H1 (cell line): ENCODE results near the gene IGF1. TPM values are rescaled to one million over a fixed set of nuclear protein-coding genes. Genes with fewer than 3 reads are reported as not detected.

Experiments
- BCL11A ChIP-seq, 2 experiments: IDR thresholded peaks; one replicate each; pipeline ENCODE4 v1.6.1; 2011; ENCODE audit warnings: low read depth in 2 of 2, low read length in 2 of 2, mild to moderate bottlenecking in 2 of 2
- EGR1 ChIP-seq: IDR thresholded peaks from 2 replicates; pipeline ENCODE4 v1.6.1; 2011; ENCODE audit warnings: low read depth, low read length, borderline replicate concordance
- GABPA ChIP-seq: IDR thresholded peaks from 2 replicates; pipeline ENCODE4 v1.6.1; 2011; ENCODE audit warnings: mild to moderate bottlenecking, low read length, moderate library complexity, borderline replicate concordance; ENCODE audit not compliant: insufficient read depth
- polyA plus RNA-seq, 7 experiments: library from polyadenylated mRNA; depleted of rRNA in 3 of 7; stranded (reverse) in 5 of 7; unstranded in 2 of 7; fragments of >200 nt in 5 of 7; fragments of 200-250 nt in 2 of 7; gene quantifications; 1 replicate in 5 of 7; 2 replicates in 1 of 7; 4 replicates in 1 of 7; pipeline versions ENCODE4 v1.2.1 to v1.2.3, GENCODE V29; 2011 to 2013; ENCODE audit warnings: missing spikeins in 2 of 7, mixed read lengths in 2 of 7
- total RNA-seq: library from RNA; stranded (reverse); fragmentation: NEBNext Ultra II Directional; extraction: Animal tissue kit (Norgen Biotek cat#: 25700); gene quantifications from 2 replicates; pipeline ENCODE4 v1.2.1, GENCODE V29; 2021
- TF ChIP-seq, protein P1 (sequence below): fragments of 300-600 bp; sonication (generic); IDR thresholded peaks from 2 replicates; pipeline ENCODE4 v1.7.1; 2012; ENCODE audit warnings: low read length, moderate library complexity, mild to moderate bottlenecking, inconsistent platforms; ENCODE audit not compliant: insufficient replicate concordance
- TF ChIP-seq, protein P2 (sequence below), 3 experiments: IDR thresholded peaks; 1 replicate in 2 of 3; 2 replicates in 1 of 3; pipeline versions ENCODE4 v1.5.1 to v1.6.1; 2011; ENCODE audit warnings: low read length in 3 of 3, mild to moderate bottlenecking in 3 of 3, inconsistent platforms in 2 of 3, low read depth in 1 of 3, moderate library complexity in 1 of 3; ENCODE audit not compliant: insufficient read depth in 1 of 3; ENCODE audit errors: control extremely low read depth in 1 of 3

Gene IGF1
- total and polyA plus RNA-seq, 2 of the 8 experiments (the other 6 are each of a cell fraction or from before 2014, with no cell fraction given), result not detected

DNA sequence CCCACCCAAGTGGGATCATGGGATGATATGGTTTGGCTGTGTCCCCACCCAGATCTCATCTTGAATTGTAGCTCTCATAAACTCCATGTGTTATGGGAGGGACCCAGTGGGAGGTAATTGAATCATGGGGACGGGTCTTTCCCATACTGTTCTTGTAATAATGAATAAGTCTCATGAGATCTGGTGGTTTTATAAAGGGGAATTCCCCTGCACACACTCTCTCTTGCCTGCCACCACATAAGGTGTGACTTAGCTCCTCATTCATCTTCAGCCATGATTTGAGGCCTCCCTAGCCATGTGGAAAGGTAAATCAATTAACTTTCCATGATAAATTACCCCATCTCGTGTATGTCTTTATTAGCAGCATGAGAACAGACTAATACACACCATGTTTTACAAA is 109.2 kb downstream of the IGF1 start (continued):
- TF ChIP-seq, protein P1, sequence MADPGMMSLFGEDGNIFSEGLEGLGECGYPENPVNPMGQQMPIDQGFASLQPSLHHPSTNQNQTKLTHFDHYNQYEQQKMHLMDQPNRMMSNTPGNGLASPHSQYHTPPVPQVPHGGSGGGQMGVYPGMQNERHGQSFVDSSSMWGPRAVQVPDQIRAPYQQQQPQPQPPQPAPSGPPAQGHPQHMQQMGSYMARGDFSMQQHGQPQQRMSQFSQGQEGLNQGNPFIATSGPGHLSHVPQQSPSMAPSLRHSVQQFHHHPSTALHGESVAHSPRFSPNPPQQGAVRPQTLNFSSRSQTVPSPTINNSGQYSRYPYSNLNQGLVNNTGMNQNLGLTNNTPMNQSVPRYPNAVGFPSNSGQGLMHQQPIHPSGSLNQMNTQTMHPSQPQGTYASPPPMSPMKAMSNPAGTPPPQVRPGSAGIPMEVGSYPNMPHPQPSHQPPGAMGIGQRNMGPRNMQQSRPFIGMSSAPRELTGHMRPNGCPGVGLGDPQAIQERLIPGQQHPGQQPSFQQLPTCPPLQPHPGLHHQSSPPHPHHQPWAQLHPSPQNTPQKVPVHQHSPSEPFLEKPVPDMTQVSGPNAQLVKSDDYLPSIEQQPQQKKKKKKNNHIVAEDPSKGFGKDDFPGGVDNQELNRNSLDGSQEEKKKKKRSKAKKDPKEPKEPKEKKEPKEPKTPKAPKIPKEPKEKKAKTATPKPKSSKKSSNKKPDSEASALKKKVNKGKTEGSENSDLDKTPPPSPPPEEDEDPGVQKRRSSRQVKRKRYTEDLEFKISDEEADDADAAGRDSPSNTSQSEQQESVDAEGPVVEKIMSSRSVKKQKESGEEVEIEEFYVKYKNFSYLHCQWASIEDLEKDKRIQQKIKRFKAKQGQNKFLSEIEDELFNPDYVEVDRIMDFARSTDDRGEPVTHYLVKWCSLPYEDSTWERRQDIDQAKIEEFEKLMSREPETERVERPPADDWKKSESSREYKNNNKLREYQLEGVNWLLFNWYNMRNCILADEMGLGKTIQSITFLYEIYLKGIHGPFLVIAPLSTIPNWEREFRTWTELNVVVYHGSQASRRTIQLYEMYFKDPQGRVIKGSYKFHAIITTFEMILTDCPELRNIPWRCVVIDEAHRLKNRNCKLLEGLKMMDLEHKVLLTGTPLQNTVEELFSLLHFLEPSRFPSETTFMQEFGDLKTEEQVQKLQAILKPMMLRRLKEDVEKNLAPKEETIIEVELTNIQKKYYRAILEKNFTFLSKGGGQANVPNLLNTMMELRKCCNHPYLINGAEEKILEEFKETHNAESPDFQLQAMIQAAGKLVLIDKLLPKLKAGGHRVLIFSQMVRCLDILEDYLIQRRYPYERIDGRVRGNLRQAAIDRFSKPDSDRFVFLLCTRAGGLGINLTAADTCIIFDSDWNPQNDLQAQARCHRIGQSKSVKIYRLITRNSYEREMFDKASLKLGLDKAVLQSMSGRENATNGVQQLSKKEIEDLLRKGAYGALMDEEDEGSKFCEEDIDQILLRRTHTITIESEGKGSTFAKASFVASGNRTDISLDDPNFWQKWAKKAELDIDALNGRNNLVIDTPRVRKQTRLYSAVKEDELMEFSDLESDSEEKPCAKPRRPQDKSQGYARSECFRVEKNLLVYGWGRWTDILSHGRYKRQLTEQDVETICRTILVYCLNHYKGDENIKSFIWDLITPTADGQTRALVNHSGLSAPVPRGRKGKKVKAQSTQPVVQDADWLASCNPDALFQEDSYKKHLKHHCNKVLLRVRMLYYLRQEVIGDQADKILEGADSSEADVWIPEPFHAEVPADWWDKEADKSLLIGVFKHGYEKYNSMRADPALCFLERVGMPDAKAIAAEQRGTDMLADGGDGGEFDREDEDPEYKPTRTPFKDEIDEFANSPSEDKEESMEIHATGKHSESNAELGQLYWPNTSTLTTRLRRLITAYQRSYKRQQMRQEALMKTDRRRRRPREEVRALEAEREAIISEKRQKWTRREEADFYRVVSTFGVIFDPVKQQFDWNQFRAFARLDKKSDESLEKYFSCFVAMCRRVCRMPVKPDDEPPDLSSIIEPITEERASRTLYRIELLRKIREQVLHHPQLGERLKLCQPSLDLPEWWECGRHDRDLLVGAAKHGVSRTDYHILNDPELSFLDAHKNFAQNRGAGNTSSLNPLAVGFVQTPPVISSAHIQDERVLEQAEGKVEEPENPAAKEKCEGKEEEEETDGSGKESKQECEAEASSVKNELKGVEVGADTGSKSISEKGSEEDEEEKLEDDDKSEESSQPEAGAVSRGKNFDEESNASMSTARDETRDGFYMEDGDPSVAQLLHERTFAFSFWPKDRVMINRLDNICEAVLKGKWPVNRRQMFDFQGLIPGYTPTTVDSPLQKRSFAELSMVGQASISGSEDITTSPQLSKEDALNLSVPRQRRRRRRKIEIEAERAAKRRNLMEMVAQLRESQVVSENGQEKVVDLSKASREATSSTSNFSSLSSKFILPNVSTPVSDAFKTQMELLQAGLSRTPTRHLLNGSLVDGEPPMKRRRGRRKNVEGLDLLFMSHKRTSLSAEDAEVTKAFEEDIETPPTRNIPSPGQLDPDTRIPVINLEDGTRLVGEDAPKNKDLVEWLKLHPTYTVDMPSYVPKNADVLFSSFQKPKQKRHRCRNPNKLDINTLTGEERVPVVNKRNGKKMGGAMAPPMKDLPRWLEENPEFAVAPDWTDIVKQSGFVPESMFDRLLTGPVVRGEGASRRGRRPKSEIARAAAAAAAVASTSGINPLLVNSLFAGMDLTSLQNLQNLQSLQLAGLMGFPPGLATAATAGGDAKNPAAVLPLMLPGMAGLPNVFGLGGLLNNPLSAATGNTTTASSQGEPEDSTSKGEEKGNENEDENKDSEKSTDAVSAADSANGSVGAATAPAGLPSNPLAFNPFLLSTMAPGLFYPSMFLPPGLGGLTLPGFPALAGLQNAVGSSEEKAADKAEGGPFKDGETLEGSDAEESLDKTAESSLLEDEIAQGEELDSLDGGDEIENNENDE, result no peak
- TF ChIP-seq GABPA (no peak), BCL11A (IDR thresholded peaks at IDR 0.05; ENCODE audit: low read depth in 2 of 2, low read length in 2 of 2) (no peak), EGR1 (no peak)
- TF ChIP-seq, protein P2, sequence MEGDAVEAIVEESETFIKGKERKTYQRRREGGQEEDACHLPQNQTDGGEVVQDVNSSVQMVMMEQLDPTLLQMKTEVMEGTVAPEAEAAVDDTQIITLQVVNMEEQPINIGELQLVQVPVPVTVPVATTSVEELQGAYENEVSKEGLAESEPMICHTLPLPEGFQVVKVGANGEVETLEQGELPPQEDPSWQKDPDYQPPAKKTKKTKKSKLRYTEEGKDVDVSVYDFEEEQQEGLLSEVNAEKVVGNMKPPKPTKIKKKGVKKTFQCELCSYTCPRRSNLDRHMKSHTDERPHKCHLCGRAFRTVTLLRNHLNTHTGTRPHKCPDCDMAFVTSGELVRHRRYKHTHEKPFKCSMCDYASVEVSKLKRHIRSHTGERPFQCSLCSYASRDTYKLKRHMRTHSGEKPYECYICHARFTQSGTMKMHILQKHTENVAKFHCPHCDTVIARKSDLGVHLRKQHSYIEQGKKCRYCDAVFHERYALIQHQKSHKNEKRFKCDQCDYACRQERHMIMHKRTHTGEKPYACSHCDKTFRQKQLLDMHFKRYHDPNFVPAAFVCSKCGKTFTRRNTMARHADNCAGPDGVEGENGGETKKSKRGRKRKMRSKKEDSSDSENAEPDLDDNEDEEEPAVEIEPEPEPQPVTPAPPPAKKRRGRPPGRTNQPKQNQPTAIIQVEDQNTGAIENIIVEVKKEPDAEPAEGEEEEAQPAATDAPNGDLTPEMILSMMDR (IDR thresholded peaks at IDR 0.05; ENCODE audit: control extremely low read depth in 1 of 3, insufficient read depth in 1 of 3, low read depth in 1 of 3, low read length in 3 of 3), result no peak
